Parathyroid adenoma (tissue), 2 donors: ENCODE results near the gene PPAN.

Experiments
- H2AFZ ChIP-seq: fragments of 300-600 bp; sonication (generic); one replicate; pipeline ENCODE4 v1.7.0; 2017; ENCODE audit warnings: antibody characterized with exemption, mild to moderate bottlenecking
- H3K27ac ChIP-seq: fragments of 300-600 bp; sonication (generic); one replicate; pipeline ENCODE4 v1.7.0; 2017
- H3K27me3 ChIP-seq: fragments of 300-600 bp; sonication (generic); one replicate; pipeline ENCODE4 v1.7.0; 2017; ENCODE audit warnings: low read length; ENCODE audit not compliant: control insufficient read depth, insufficient read depth
- H3K36me3 ChIP-seq: fragments of 300-600 bp; sonication (generic); one replicate; pipeline ENCODE4 v1.7.0; 2017; ENCODE audit warnings: low read length; ENCODE audit not compliant: control insufficient read depth, insufficient read depth
- H3K4me1 ChIP-seq: fragments of 300-600 bp; sonication (generic); one replicate; pipeline ENCODE4 v1.7.0; 2017; ENCODE audit warnings: control low read depth
- H3K4me2 ChIP-seq: fragments of 300-600 bp; sonication (generic); one replicate; pipeline ENCODE4 v1.7.0; 2017; ENCODE audit warnings: low read length
- H3K4me3 ChIP-seq: fragments of 300-600 bp; sonication (generic); one replicate; pipeline ENCODE4 v1.7.0; 2017; ENCODE audit warnings: low read depth, low read length
- H3K79me2 ChIP-seq: fragments of 300-600 bp; sonication (generic); one replicate; pipeline ENCODE4 v1.7.0; 2017; ENCODE audit warnings: control low read depth
- H3K9ac ChIP-seq: fragments of 300-600 bp; sonication (generic); one replicate; pipeline ENCODE4 v1.7.0; 2017; ENCODE audit warnings: mild to moderate bottlenecking
- H3K9me3 ChIP-seq: fragments of 300-600 bp; sonication (generic); one replicate; pipeline ENCODE4 v1.7.0; 2017; ENCODE audit warnings: low read length; ENCODE audit not compliant: control insufficient read depth
- TF ChIP-seq, protein P1 (sequence below): fragments of 300-600 bp; sonication (generic); IDR thresholded peaks from one replicate; pipeline ENCODE4 v1.7.0; 2017; ENCODE audit warnings: antibody characterized with exemption, mild to moderate bottlenecking
- donor health status: primary hyperparathyroidism.

PPAN gene

DNA sequence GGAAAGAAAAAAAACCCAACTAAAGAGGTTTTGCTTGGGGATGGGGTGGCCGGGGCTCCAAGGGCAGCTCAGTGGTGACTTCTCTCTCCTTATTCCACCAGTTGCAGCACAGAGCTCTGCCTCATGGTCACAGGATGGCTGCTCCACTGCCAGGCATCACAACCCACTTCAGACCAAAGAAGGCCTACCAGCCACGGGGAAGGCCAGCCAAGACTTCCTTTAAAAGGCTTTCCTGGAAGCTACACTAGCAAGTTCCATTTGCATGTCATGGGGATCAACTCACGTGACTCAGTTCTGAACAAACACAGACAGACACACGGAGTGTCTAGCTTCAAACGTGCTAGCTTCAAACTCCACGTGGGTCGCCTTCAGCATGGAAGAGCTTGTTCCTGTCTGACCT is 26.7 kb downstream of the PPAN start:
- Histone ChIP-seq H3K9ac (no peak overlapping the region), H3K9me3 (no peaks in the 10 kb centered on the region), H3K27me3 (no peaks in the 10 kb centered on the region), H3K4me2 (no peak overlapping the region), H3K79me2 (no peaks in the 10 kb centered on the region), H3K4me3 (no peak overlapping the region), H3K4me1 (no peaks in the 10 kb centered on the region), H3K27ac (no peak overlapping the region), H2AFZ (no peak overlapping the region), H3K36me3 (no peaks in the 10 kb centered on the region)
- TF ChIP-seq, protein P1, sequence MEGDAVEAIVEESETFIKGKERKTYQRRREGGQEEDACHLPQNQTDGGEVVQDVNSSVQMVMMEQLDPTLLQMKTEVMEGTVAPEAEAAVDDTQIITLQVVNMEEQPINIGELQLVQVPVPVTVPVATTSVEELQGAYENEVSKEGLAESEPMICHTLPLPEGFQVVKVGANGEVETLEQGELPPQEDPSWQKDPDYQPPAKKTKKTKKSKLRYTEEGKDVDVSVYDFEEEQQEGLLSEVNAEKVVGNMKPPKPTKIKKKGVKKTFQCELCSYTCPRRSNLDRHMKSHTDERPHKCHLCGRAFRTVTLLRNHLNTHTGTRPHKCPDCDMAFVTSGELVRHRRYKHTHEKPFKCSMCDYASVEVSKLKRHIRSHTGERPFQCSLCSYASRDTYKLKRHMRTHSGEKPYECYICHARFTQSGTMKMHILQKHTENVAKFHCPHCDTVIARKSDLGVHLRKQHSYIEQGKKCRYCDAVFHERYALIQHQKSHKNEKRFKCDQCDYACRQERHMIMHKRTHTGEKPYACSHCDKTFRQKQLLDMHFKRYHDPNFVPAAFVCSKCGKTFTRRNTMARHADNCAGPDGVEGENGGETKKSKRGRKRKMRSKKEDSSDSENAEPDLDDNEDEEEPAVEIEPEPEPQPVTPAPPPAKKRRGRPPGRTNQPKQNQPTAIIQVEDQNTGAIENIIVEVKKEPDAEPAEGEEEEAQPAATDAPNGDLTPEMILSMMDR, result no peak

- TF ChIP-seq, protein P1, result no peak
- no peaks in the 10 kb centered on the region for H3K4me1 ChIP-seq
- H3K27ac ChIP-seq, result no peak overlapping the region
- H3K9me3 ChIP-seq, result no peaks in the 10 kb centered on the region
- no peaks in the 10 kb centered on the region for H3K36me3 ChIP-seq
- no peak overlapping the region for H2AFZ ChIP-seq
- no peaks in the 10 kb centered on the region for H3K27me3 ChIP-seq
- no peak overlapping the region for H3K4me3 ChIP-seq
- no peaks in the 10 kb centered on the region for H3K79me2 ChIP-seq
- no peak overlapping the region for H3K9ac ChIP-seq
- H3K4me2 ChIP-seq, result no peak overlapping the region
Measured at GRCh38 chr19:10133596-10133995, 27.4 kb downstream of the PPAN start.

DNA sequence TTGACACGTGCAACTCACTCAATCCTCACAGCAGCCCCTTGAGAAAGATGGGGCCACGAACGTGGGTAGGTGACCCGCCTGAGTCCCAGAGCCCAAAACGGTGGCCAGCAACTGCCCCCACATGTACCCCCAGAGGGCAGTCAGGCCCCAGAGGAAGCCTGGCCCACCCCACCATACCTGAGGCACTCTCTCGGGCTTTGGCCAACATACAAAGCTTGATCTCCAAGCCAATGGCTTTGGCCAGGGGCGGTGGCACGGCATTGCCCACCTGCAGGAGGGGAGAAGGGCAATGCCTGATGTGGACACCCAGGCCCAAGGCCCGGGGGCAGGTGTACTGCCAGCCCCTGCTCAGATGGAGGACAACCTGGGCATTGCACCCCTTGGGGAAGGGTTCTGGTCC is 27.9 kb downstream of the PPAN start:
- no peak overlapping the region for H3K27ac ChIP-seq
- no peak overlapping the region for H3K4me3 ChIP-seq
- H3K36me3 ChIP-seq, result no peaks in the 10 kb centered on the region

GRCh38 chr19:10135551-10136334 is 29.6 kb downstream of the PPAN start:
- H3K9ac ChIP-seq, result no peak overlapping the region
- no peak overlapping the region for H3K4me2 ChIP-seq
- no peaks in the 10 kb centered on the region for H3K36me3 ChIP-seq
- no peaks in the 10 kb centered on the region for H3K79me2 ChIP-seq
- TF ChIP-seq, protein P1, result no peak
- no peaks in the 10 kb centered on the region for H3K9me3 ChIP-seq
- no peak overlapping the region for H2AFZ ChIP-seq
- H3K4me3 ChIP-seq, result no peak overlapping the region
- H3K27me3 ChIP-seq, result no peaks in the 10 kb centered on the region
- H3K4me1 ChIP-seq, result no peaks in the 10 kb centered on the region
- no peak overlapping the region for H3K27ac ChIP-seq

More for the DNA sequence above, 27.9 kb downstream of the PPAN start:
- H3K9me3 ChIP-seq, result no peaks in the 10 kb centered on the region
- no peaks in the 10 kb centered on the region for H3K79me2 ChIP-seq
- H2AFZ ChIP-seq, result no peak overlapping the region
- H3K4me2 ChIP-seq, result no peak overlapping the region
- H3K4me1 ChIP-seq, result no peaks in the 10 kb centered on the region
- H3K27me3 ChIP-seq, result no peaks in the 10 kb centered on the region
- H3K9ac ChIP-seq, result no peak overlapping the region
- TF ChIP-seq, protein P1, result no peak

- TF ChIP-seq, protein P1, result no peak
- Histone ChIP-seq H3K4me3 (no peak overlapping the region), H3K9ac (no peak overlapping the region), H3K27ac (no peak overlapping the region), H3K36me3 (no peaks in the 10 kb centered on the region), H3K4me1 (no peaks in the 10 kb centered on the region), H3K27me3 (no peaks in the 10 kb centered on the region), H3K4me2 (no peak overlapping the region), H2AFZ (no peak overlapping the region), H3K79me2 (no peaks in the 10 kb centered on the region), H3K9me3 (no peaks in the 10 kb centered on the region)
Measured at GRCh38 chr19:10136936-10137335, 30.8 kb downstream of the PPAN start.
